Measurements from ENCODE around the gene SHISA9.

SHISA9 gene

DNA sequence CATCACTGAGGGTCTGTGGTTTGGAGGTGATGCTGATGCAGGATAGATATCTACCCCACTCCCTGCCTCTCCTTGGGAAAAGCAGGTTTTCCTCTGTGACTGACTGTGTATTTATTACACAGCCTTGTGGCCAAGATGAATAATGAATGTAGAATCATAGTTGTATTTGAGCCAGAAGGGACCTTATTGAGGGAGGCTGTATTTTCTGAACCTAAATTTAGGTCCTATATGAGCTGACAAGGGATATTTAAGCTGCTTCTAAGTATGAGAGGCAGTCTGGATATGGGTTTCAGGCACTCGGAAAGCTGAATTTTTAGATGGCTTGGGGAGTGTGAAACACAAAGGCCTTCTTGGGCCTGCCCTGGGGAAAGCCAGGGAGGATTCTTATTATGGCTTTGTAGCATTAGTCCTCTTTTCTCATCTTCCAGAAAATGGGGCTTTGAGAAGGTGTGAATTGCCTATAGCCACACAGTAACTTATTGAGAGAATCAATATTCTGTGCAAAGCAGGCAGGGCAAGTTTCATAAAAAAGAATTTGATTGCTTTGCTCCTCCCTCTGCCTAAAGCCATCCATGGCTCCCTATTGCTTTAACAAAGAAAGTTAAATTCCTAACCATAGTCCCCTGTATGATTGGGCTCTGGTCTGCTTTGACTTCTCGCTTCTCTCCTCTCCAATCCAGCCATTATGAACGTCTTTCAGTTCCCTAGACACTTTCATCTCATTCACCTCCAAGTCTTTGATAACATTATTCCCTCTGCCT is 144.8 kb downstream of the SHISA9 start:
- TF ChIP-seq SIN3A (IDR thresholded peaks at IDR 0.05; ENCODE audit: borderline replicate concordance, insufficient read depth, low read length) (no peak), FOXP2 (optimal IDR thresholded peaks at IDR 0.05; ENCODE audit: borderline replicate concordance, extremely low read depth, extremely low read length, insufficient read depth) (no peak), REST (IDR thresholded peaks at IDR 0.05; ENCODE audit: insufficient read depth in 1 of 2, low read depth in 2 of 2, low read length in 2 of 2) (no peak), TAF1 (IDR thresholded peaks at IDR 0.05; ENCODE audit: borderline replicate concordance, insufficient read depth, low read length) (no peak), POLR2AphosphoS5 (IDR thresholded peaks at IDR 0.05; ENCODE audit: low read depth, low read length) (no peak)

DNA sequence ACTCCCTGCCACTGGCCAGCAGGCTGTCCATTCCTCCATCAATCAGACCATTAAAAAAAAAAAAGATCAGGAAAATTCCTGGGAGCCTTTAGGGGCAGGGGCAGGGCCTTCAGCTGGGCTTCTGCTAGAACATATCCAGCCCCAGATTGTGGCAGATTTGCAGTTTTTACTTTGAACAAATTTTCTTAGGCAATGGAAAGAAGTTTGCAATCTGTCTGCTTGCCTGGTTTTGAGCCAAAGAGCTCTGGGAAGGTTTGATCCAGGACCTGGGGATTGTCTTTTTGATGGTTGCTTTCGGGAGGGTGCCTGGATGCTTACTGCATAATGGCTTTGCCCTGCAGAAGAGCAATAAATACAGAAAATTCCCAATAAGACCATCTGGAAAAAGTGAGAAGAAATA is 145.9 kb downstream of the SHISA9 start:
- TF ChIP-seq TAF1 (IDR thresholded peaks at IDR 0.05; ENCODE audit: borderline replicate concordance, insufficient read depth, low read length) (no peak), FOXP2 (optimal IDR thresholded peaks at IDR 0.05; ENCODE audit: borderline replicate concordance, extremely low read depth, extremely low read length, insufficient read depth) (no peak), POLR2AphosphoS5 (IDR thresholded peaks at IDR 0.05; ENCODE audit: low read depth, low read length) (no peak), REST (IDR thresholded peaks at IDR 0.05; ENCODE audit: insufficient read depth in 1 of 2, low read depth in 2 of 2, low read length in 2 of 2) (no peak), SIN3A (IDR thresholded peaks at IDR 0.05; ENCODE audit: borderline replicate concordance, insufficient read depth, low read length) (no peak)

- TF ChIP-seq FOXP2 (optimal IDR thresholded peaks at IDR 0.05; ENCODE audit: borderline replicate concordance, extremely low read depth, extremely low read length, insufficient read depth) (no peak), SIN3A (IDR thresholded peaks at IDR 0.05; ENCODE audit: borderline replicate concordance, insufficient read depth, low read length) (no peak), REST (IDR thresholded peaks at IDR 0.05; ENCODE audit: insufficient read depth in 1 of 2, low read depth in 2 of 2, low read length in 2 of 2) (no peak), POLR2AphosphoS5 (IDR thresholded peaks at IDR 0.05; ENCODE audit: low read depth, low read length) (no peak), TAF1 (IDR thresholded peaks at IDR 0.05; ENCODE audit: borderline replicate concordance, insufficient read depth, low read length) (no peak)
Observed at GRCh38 chr16:13049688-13050087, 148.3 kb downstream of the SHISA9 start.

DNA sequence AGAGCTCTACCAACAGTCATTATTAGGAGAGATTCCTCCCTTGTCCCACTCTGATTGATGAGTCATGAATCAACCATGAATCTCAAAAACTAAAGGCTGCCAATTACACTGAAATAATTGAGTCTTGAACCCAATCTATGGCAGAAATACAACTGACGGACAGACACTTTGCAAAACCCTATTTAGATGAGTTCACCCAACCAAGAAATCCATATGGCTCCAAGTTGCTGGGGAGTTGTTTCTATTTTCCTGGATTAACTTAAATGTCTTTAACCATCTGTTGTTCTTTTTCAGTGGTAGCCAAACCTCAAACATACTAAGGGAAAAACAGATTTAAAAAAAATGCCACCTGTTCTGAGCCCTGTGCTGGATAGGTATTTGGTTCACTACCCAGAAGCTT is 151.0 kb downstream of the SHISA9 start:
- TF ChIP-seq POLR2AphosphoS5 (IDR thresholded peaks at IDR 0.05; ENCODE audit: low read depth, low read length) = no peak
- no peak for TF ChIP-seq REST (IDR thresholded peaks at IDR 0.05; ENCODE audit: insufficient read depth in 1 of 2, low read depth in 2 of 2, low read length in 2 of 2)
- no peak for TF ChIP-seq SIN3A (IDR thresholded peaks at IDR 0.05; ENCODE audit: borderline replicate concordance, insufficient read depth, low read length)
- TF ChIP-seq TAF1 (IDR thresholded peaks at IDR 0.05; ENCODE audit: borderline replicate concordance, insufficient read depth, low read length) = no peak
- TF ChIP-seq FOXP2 (optimal IDR thresholded peaks at IDR 0.05; ENCODE audit: borderline replicate concordance, extremely low read depth, extremely low read length, insufficient read depth) = no peak
